Right atrium auricular region (tissue), 2 donors: ENCODE data around the gene LAMC3. TPM values are rescaled to one million over a fixed set of nuclear protein-coding genes. Genes with fewer than 3 reads are reported as not detected.

ENCODE experiments used
- DNase-seq: peaks from one replicate; pipeline ENCODE4 v3.0.0-alpha.2; 2019; ENCODE audit warnings: low spot score
- H3K27ac ChIP-seq, 2 donors: fragments of 200-600 bp; sonication (generic); 1 replicate in 1 of 2; 2 replicates in 1 of 2; pipeline ENCODE4 v1.5.1; 2016 to 2019
- H3K27me3 ChIP-seq, 2 donors: fragments of 200-600 bp; sonication (generic); one replicate each; pipeline versions ENCODE4 v1.5.1 to v1.6.0; 2017 to 2019
- H3K36me3 ChIP-seq: fragments of 200-600 bp; sonication (generic); one replicate; pipeline ENCODE4 v1.5.1; 2016
- H3K4me1 ChIP-seq, 2 donors: fragments of 200-600 bp; sonication (generic); one replicate each; pipeline versions ENCODE4 v1.5.1 to v1.6.0; 2017 to 2019
- H3K4me3 ChIP-seq, 2 donors: fragments of 200-600 bp; sonication (generic); 1 replicate in 1 of 2; 2 replicates in 1 of 2; pipeline ENCODE4 v1.5.1; 2017 to 2019; ENCODE audit warnings: mild to moderate bottlenecking in 1 of 2, moderate library complexity in 1 of 2
- H3K9me3 ChIP-seq, 2 donors: fragments of 200-600 bp; sonication (generic); one replicate each; pipeline ENCODE4 v1.5.1; 2019
- total RNA-seq, 2 donors: library from RNA; depleted of rRNA; stranded (reverse); fragments of >200 nt; gene quantifications; one replicate each; pipeline ENCODE4 v1.1.0, GENCODE V29; 2016
- TF ChIP-seq, protein P1 (sequence below), 2 donors: fragments of 200-600 bp; sonication (generic); IDR thresholded peaks; one replicate each; pipeline ENCODE4 v1.5.1; 2019; ENCODE audit warnings: antibody characterized with exemption in 2 of 2

LAMC3 gene
- total RNA-seq, 2 donors from 2014 or later = 0.56 to 1.6 TPM

DNA sequence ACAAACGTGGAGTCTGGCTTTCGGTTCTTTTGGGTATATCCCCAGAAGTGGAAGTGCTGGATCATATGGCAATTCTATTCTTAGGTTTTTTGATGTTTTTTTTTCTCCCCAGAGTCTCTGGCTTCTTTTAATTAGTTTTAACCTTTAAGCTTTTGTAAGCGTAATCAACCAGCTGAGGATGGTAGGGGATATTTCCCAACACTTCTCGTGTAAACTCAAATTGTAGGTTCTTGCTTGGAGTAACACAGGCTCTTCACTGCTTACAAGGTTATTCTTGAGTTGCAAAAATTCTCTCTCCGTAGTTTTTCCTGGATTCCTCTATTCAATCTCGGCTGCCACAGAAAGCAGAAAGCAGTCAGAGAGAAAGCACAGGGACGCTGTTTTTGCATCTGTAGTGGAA lies 11.9 kb downstream of the LAMC3 start:
- H3K4me3 ChIP-seq = no peak overlapping the region

DNA sequence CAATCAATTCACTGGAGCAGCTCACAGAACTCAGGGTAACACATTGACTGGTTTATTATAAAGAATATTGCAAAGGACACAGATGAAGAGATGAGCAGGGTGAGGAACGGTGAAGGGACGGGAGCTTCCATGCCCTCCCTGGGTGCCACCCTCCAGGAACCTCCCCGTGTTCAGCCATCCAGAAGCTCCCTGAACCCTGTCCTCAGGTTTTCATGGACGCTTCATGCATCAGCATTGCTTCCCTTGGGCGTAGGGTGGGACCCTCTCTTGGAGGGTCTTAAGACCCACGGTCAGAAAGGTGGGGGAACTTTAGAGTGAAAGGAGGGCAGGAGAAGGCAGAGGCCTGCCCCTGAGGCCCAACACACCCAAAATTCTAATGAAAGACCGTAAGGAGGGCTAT lies 12.8 kb downstream of the LAMC3 start:
- TF ChIP-seq, protein P1, sequence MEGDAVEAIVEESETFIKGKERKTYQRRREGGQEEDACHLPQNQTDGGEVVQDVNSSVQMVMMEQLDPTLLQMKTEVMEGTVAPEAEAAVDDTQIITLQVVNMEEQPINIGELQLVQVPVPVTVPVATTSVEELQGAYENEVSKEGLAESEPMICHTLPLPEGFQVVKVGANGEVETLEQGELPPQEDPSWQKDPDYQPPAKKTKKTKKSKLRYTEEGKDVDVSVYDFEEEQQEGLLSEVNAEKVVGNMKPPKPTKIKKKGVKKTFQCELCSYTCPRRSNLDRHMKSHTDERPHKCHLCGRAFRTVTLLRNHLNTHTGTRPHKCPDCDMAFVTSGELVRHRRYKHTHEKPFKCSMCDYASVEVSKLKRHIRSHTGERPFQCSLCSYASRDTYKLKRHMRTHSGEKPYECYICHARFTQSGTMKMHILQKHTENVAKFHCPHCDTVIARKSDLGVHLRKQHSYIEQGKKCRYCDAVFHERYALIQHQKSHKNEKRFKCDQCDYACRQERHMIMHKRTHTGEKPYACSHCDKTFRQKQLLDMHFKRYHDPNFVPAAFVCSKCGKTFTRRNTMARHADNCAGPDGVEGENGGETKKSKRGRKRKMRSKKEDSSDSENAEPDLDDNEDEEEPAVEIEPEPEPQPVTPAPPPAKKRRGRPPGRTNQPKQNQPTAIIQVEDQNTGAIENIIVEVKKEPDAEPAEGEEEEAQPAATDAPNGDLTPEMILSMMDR (IDR thresholded peaks at IDR 0.05) = no peak
- H3K9me3 ChIP-seq = no peaks in the 10 kb centered on the region

More for the DNA sequence above, 11.9 kb downstream of the LAMC3 start:
- Histone ChIP-seq H3K27ac (no peak overlapping the region), H3K27me3 (no peaks in the 10 kb centered on the region), H3K4me1 (no peaks in the 10 kb centered on the region), H3K36me3 (no peaks in the 10 kb centered on the region), H3K9me3 (no peaks in the 10 kb centered on the region)
- no peak for DNase-seq
- TF ChIP-seq, protein P1 (IDR thresholded peaks at IDR 0.05) = no peak

DNA sequence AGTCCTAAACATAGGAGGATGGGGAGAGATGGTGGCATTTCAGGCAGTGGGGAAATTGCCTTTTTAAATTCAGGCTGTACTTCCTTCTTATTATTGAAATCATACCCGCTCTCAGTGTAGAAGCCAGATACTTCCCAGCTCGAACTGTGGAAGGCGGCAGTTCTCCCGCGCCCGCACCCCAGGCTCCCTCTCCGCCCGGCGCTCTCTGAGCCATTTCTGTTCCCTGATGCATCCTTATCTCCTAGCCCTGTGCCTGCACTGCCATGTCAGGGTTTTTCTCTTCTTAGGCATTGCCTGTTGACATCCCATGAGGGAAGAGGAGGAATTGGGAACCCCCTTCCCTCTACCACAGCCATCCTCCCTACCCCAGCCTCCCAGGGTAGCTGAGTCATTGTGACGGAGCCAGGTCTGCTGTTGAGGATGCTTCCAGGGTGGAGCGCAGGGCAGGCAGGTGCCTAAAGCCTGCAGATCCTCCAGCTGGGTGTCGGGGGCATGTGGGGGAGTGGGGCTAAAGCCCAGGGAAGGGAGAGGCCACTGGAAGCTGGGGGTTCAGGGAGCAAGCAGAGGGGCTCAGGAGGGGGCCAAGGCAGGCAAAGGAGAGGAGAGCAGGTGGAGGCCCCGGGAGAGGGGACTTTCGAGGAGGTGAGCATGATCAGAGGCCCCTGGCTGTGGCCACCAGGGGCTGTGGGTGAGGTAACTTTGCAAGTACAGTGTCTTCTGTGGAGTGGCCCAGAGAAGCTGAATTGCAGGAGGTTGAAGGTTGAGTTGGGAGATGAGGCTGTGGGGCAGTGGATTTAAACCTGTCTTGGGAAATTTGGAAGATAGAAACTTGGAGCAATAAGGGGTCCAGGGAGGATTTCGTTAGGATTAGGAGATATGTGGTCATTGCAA lies 16.2 kb downstream of the LAMC3 start:
- H3K4me1 ChIP-seq = no peaks in the 10 kb centered on the region
- no peak overlapping the region for H3K27ac ChIP-seq
- no peaks in the 10 kb centered on the region for H3K36me3 ChIP-seq
- H3K4me3 ChIP-seq = no peak overlapping the region
- H3K27me3 ChIP-seq = no peaks in the 10 kb centered on the region
- H3K9me3 ChIP-seq = no peaks in the 10 kb centered on the region
- TF ChIP-seq, protein P1 (IDR thresholded peaks at IDR 0.05) = no peak
- no peak for DNase-seq

More for the DNA sequence above, 12.8 kb downstream of the LAMC3 start:
- H3K27ac ChIP-seq = no peak overlapping the region
- H3K27me3 ChIP-seq = no peaks in the 10 kb centered on the region
- no peaks in the 10 kb centered on the region for H3K36me3 ChIP-seq
- H3K4me3 ChIP-seq = no peak overlapping the region
- no peaks in the 10 kb centered on the region for H3K4me1 ChIP-seq
- DNase-seq = no peak

DNA sequence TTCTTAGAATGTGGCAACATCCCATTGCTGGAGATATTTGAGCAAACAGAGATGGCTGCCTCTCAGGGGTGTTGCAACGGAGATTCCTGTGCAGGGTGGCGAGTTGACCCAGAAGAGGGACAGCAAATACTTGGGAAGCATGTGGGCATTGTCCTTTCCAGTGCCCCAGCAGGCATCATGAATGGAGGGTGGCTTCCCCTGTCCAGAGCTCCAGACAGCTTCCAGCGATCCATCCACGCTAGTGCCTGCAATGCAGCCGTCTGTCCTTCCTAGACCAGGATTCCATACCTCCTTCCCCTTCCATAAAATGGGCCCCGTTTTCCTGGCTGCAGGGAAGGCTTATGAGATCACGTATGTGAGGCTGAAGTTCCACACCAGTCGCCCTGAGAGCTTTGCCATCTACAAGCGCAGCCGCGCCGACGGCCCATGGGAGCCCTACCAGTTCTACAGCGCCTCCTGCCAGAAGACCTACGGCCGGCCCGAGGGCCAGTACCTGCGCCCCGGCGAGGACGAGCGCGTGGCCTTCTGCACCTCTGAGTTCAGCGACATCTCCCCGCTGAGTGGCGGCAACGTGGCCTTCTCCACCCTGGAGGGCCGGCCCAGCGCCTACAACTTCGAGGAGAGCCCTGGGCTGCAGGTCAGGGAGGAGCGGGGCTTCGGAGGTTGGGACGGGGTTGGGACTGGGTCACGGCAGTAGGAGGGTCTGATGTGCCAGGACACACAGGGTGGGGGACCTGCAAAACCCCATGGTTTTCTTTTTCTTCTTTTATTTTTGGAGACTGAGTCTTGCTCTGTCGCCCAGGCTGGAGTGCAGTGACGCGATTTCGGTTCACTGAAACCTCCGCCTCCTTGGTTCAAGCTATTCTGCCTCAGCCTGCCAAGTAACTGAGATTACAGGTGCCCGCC lies 17.2 kb downstream of the LAMC3 start:
- DNase-seq = no peak
- Histone ChIP-seq H3K4me1 (no peaks in the 10 kb centered on the region), H3K4me3 (no peak overlapping the region), H3K9me3 (no peaks in the 10 kb centered on the region), H3K27ac (no peak overlapping the region), H3K36me3 (no peaks in the 10 kb centered on the region), H3K27me3 (no peaks in the 10 kb centered on the region)
- TF ChIP-seq, protein P1 (IDR thresholded peaks at IDR 0.05) = no peak

DNA sequence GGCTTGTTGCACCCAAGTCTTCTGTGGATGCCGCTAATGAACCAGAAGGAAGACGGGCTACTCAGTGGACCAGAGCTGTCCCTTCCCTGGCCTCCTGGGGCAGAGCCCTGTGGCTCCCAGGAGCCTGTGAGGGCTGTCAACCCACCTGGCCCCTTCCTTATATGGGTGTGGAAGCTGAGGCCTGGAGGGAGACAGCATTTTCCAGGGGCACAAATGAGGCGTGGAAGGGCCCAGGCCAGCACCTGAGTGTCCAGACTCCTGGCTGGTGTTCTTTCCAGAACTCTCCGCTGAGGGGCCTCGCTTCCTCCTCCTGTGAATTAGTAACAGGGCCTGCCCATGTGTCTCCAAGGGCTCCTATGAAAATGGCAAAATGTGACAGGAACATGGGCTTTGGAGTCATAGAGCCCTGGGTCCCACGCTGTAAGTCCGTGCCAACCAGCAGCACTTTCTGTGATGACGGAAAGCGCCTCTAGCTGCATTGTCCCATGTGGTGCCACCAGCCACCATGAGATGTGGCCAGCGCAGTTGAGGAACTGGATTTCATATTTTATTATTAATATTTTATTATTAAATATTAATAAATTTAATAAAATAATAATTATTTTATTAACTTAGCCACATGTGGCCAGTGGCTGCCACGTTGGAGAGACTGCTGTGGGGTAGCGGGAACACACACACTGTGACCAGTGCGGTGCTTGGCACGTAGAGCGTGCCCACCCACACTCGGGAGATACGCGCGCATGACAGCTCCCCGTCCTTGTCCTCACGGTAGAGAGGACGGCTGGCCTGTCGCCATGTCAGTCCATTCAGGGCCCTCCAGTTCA lies 18.3 kb downstream of the LAMC3 start:
- TF ChIP-seq, protein P1 (IDR thresholded peaks at IDR 0.05) = no peak
- H3K9me3 ChIP-seq = no peaks in the 10 kb centered on the region
- no peak for DNase-seq
- H3K4me3 ChIP-seq = no peak overlapping the region
- H3K27me3 ChIP-seq = no peaks in the 10 kb centered on the region
- H3K4me1 ChIP-seq = no peaks in the 10 kb centered on the region
- no peak overlapping the region for H3K27ac ChIP-seq
- H3K36me3 ChIP-seq = no peaks in the 10 kb centered on the region
